Endothelial cell of umbilical vein (primary cell): Measurements from ENCODE around the gene NGLY1. TPM values are rescaled to one million over a fixed set of nuclear protein-coding genes. Genes with fewer than 3 reads are reported as not detected.

Experiments
- BruUV-seq: library from RNA; stranded (reverse); fragments of 400-500 nt; replicated peaks from 2 replicates; lab custom pipeline; 2021; lab: Mats Ljungman, UMichigan
- CTCF ChIA-PET: fragments of 300-600, 350-600 bp; sonication (Branson Sonifier 250); formaldehyde crosslinking; loops from one replicate; lab custom pipeline; 2021; ENCODE audit warnings: antibody characterized with exemption, inconsistent platforms; lab: Charles Lee
- POLR2A ChIA-PET: fragments of 300-600, 350-600 bp; sonication (Branson Sonifier 250); formaldehyde crosslinking; loops from one replicate; lab custom pipeline; 2021; ENCODE audit warnings: antibody characterized with exemption, inconsistent platforms; lab: Charles Lee
- DNase-seq: peaks from one replicate; pipeline ENCODE4 v3.0.0-alpha.2; 2011; ENCODE audit warnings: low read depth, low spot score
- FAIRE-seq: peaks from 2 replicates; lab custom pipeline; 2011; peaks lifted over from hg19 to GRCh38; lab: Jason Lieb, UNC
- H2AFZ ChIP-seq: 2 replicates; pipeline ENCODE4 v1.6.0; 2012; ENCODE audit warnings: low read depth, low read length, control low read depth, inconsistent platforms
- H3K27ac ChIP-seq: 2 replicates; pipeline ENCODE4 v1.5.1; 2011; ENCODE audit warnings: low read depth, mild to moderate bottlenecking, control low read depth, low read length, moderate library complexity; ENCODE audit not compliant: insufficient read depth
- H3K27me3 ChIP-seq, 2 experiments: 2 replicates each; pipeline versions ENCODE4 v1.6.0 to v1.6.1; 2011; ENCODE audit warnings: low read length in 2 of 2, mixed read lengths in 1 of 2; ENCODE audit not compliant: control insufficient read depth in 2 of 2, insufficient read depth in 2 of 2
- H3K36me3 ChIP-seq, 2 experiments: 2 replicates in 1 of 2; 3 replicates in 1 of 2; pipeline ENCODE4 v1.5.1; 2011; ENCODE audit warnings: low read length in 2 of 2, mild to moderate bottlenecking in 1 of 2, moderate library complexity in 1 of 2; ENCODE audit not compliant: control insufficient read depth in 2 of 2, insufficient read depth in 2 of 2; ENCODE audit errors: extremely low read depth in 1 of 2
- H3K4me1 ChIP-seq: 3 replicates; pipeline ENCODE4 v1.5.1; 2011; ENCODE audit warnings: mild to moderate bottlenecking, low read length; ENCODE audit not compliant: control insufficient read depth, insufficient read depth; ENCODE audit errors: extremely low read depth
- H3K4me2 ChIP-seq: 2 replicates; pipeline ENCODE4 v1.6.1; 2011; ENCODE audit warnings: low read length, control low read depth, mixed read lengths; ENCODE audit not compliant: insufficient read depth
- H3K4me3 ChIP-seq, 3 experiments: fragments of 200-600 bp in 1 of 3; sonication (generic), shearing (Covaris generic) in 1 of 3; replicated peaks in 1 of 3; 2 replicates each; pipeline ENCODE4 v1.5.1; 2011 to 2016; ENCODE audit warnings: control low read depth in 3 of 3, low read length in 3 of 3, mild to moderate bottlenecking in 2 of 3, inconsistent platforms in 1 of 3, low read depth in 1 of 3, moderate library complexity in 1 of 3; ENCODE audit not compliant: insufficient read depth in 1 of 3
- H3K79me2 ChIP-seq: 2 replicates; pipeline ENCODE4 v1.6.0; 2012; ENCODE audit warnings: low read length, inconsistent platforms; ENCODE audit not compliant: control insufficient read depth, insufficient read depth
- H3K9ac ChIP-seq: replicated peaks from 2 replicates; pipeline ENCODE3; 2011; ENCODE audit warnings: low read length, control low read depth; ENCODE audit not compliant: insufficient read depth; ENCODE audit errors: extremely low read depth
- H3K9me1 ChIP-seq: replicated peaks from 3 replicates; pipeline ENCODE4 v1.6.0; 2011; ENCODE audit warnings: mild to moderate bottlenecking, low read length; ENCODE audit not compliant: control insufficient read depth, insufficient read depth; ENCODE audit errors: extremely low read depth
- H3K9me3 ChIP-seq: replicated peaks from 2 replicates; pipeline ENCODE4 v1.5.1; 2012; ENCODE audit warnings: low read length, inconsistent platforms; ENCODE audit not compliant: control insufficient read depth, insufficient read depth
- H4K20me1 ChIP-seq: replicated peaks from 2 replicates; pipeline ENCODE3; 2011; ENCODE audit warnings: mild to moderate bottlenecking, low read length; ENCODE audit not compliant: control insufficient read depth, insufficient read depth; ENCODE audit errors: extremely low read depth
- EZH2 ChIP-seq: IDR thresholded peaks from 2 replicates; pipeline ENCODE4 v1.6.1; 2012; ENCODE audit warnings: borderline replicate concordance, low read depth, mild to moderate bottlenecking, moderate library complexity, low read length, inconsistent platforms; ENCODE audit not compliant: severe bottlenecking
- FOS ChIP-seq: IDR thresholded peaks from 2 replicates; pipeline ENCODE4 v1.6.1; 2011; ENCODE audit warnings: mild to moderate bottlenecking, low read length, moderate library complexity, borderline replicate concordance; ENCODE audit not compliant: insufficient read depth
- JUN ChIP-seq: IDR thresholded peaks from 2 replicates; pipeline ENCODE4 v1.6.1; 2011; ENCODE audit warnings: borderline replicate concordance, low read depth; ENCODE audit not compliant: insufficient read length, insufficient read depth
- POLR2A ChIP-seq: IDR thresholded peaks from 2 replicates; pipeline ENCODE4 v1.6.1; 2012; ENCODE audit warnings: low read depth, mild to moderate bottlenecking, control low read depth, low read length
- POLR2AphosphoS5 ChIP-seq: IDR thresholded peaks from 2 replicates; pipeline ENCODE4 v1.6.1; 2012; ENCODE audit warnings: low read depth, mild to moderate bottlenecking, control low read depth, low read length, moderate library complexity; ENCODE audit not compliant: insufficient read depth
- dilution Hi-C: fragments of 300-500 bp; cut with MboI; formaldehyde crosslinking; loops from one replicate; pipeline ENCODE4 v1.15.0; 2019; ENCODE audit warnings: low sequenced_read_pairs; ENCODE audit not compliant: extremely low pct_ligation_motif_present
- intact Hi-C: fragments of 100-400 bp; cut with micrococcal nuclease; formaldehyde crosslinking; loops from one replicate; pipeline ENCODE4 v1.10.0; 2022
- polyA plus RNA-seq, 4 experiments: library from polyadenylated mRNA; depleted of rRNA in 3 of 4; stranded (reverse) in 3 of 4; unstranded in 1 of 4; fragments of >200 nt; gene quantifications; 2 replicates each; pipeline versions ENCODE4 v1.2.1 to v1.2.3, GENCODE V29; 2011 to 2012; ENCODE audit warnings: missing spikeins in 1 of 4
- total RNA-seq: library from RNA; stranded (reverse); gene quantifications from 2 replicates; pipeline ENCODE4 v1.2.3, GENCODE V29; 2021

Gene NGLY1
- total and polyA plus RNA-seq, 2 donors (not counting 3 experiments of a cell fraction or from before 2014, with no cell fraction given): 5.3 to 29.6 TPM

DNA sequence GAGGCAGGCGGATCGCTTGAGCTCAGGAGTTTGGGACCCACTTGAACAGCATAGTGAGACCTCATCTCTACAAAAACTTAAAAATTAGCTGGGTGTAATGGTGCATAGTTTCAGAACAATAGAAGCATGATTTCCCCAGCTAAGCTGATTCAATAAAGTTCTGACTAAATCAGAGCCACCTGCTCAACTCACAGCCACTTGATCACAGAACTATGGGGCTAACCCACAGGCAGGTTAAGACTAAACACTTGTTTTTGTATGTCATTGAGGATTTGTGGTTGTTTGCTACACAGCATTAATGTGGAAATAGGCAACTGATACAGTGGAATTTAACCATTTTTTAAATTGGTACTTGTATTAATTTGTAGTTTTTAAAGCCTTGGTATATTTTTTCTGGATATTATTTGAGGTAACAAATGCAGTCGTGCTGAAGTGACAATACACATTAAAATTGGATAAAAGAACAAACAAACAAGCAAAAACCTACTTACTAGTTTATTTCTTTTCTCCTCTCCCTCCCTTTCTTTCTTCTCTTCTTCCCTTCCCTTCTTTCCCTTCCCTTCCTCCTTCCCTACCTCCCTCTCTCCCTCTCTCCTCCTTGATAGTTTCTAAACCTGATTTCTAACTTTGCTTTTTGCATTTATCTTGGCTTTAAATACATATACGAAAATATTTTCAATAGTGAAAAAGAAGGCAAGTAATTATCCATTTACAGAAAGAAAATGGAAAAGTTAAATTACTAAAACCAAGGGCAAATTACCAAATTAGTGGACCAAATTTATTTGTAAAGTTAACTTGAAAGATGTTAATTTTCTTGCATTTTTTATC is 38.7 kb upstream of the NGLY1 start:
- Histone ChIP-seq H3K9me3 (no peaks in the 10 kb centered on the region), H3K79me2 (no peaks in the 10 kb centered on the region), H4K20me1 (no peaks in the 10 kb centered on the region), H3K9me1 (no peaks in the 10 kb centered on the region), H3K9ac (no peak overlapping the region), H3K36me3 (no peaks in the 10 kb centered on the region), H3K27ac (no peak overlapping the region), H3K4me3 (no peak overlapping the region), H3K27me3 (peaks cover 0 to under 1% of the 10 kb centered on the region in 2 experiments), H3K4me2 (no peak overlapping the region), H2AFZ (no peak overlapping the region), H3K4me1 (peaks cover 3% of the 10 kb centered on the region)
- POLR2A ChIA-PET: no interaction called here
- CTCF ChIA-PET: interaction anchor here (1.3 to 2.9 kb wide), 2 partner anchors 10 to 35 kb away, joined by 3 to 7 read pairs; no protein-coding TSS in a partner anchor
- FAIRE-seq (no peak), DNase-seq (no peak)
- intact Hi-C loops: no loop called here
- no TSS peak for BruUV-seq
- dilution Hi-C loops: no loop called here
- TF ChIP-seq FOS (no peak), EZH2 (no peak)

DNA sequence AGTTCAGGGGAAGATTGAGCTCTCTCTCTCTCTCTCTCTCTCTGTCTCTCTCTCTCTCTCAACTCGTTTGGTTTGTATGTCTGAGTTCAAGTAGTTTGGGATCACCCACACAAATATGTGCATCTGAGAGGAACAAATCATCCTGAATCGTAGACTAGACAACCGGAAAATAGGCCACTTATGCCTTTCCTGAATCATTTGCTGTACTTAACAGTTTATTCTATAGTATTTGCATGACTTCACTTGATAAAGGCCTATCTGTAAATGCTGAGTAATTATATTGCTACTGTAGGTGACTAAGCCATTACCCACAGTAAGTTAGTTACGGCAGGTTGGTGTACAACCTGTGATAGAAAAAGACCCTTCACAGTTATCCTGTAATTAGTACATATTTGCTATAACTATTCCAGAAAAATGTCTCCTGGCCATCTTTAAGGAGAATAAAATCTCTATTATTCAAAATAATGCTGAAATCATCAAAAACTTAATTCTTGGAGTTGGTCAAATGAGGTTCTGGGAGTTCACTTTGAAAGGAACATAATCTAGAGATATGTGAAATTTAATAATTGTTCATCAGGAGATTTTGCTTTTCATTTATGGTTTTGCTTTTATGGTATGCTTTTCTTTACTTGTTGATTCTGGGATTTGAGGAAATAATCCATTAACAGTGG is 37.7 kb upstream of the NGLY1 start:
- ChIA-PET CTCF (interaction anchor here (0.9 to 2.9 kb wide), 4 partner anchors 11 to 37 kb away, joined by 3 to 7 read pairs (median 4); partner anchors contain the start of gene NGLY1), POLR2A (no interaction called here)
- BruUV-seq: no TSS peak
- DNase-seq (no peak), FAIRE-seq (no peak)
- intact Hi-C loops: no loop called here
- H3K27ac ChIP-seq: no peak overlapping the region
- H3K9ac ChIP-seq: no peak overlapping the region
- no peaks in the 10 kb centered on the region for H4K20me1 ChIP-seq
- H3K79me2 ChIP-seq: no peaks in the 10 kb centered on the region
- peak overlapping the region; percentile 3 for H2AFZ ChIP-seq
- H3K4me1 ChIP-seq: peaks cover 3% of the 10 kb centered on the region
- H3K9me3 ChIP-seq: no peaks in the 10 kb centered on the region
- dilution Hi-C loops: no loop called here
- no peaks in the 10 kb centered on the region for H3K9me1 ChIP-seq
- H3K27me3 ChIP-seq: peaks cover 0 to 2% of the 10 kb centered on the region in 2 experiments
- no peaks in the 10 kb centered on the region for H3K36me3 ChIP-seq
- no peak overlapping the region for H3K4me2 ChIP-seq
- no peak overlapping the region for H3K4me3 ChIP-seq
- TF ChIP-seq FOS (no peak), POLR2A (no peak), POLR2AphosphoS5 (no peak), JUN (no peak)
